ENCODE measurements around the gene MINAR1. TPM values are rescaled to one million over a fixed set of nuclear protein-coding genes. Genes with fewer than 3 reads are reported as not detected.

MINAR1 gene
- total RNA-seq (2021), result 0.78 to 1.4 TPM (median 0.80 TPM) in 3 replicates
- Bru-seq, nascent RNA, result percentile 35 among the genes with signal in this experiment
- long read RNA-seq, experiment 1, full-length matches to known transcripts, result 4 of 9 reads
- long read RNA-seq, experiment 1, partial matches to known transcripts, result 0 of 9 reads
- long read RNA-seq, experiment 1, other reads (novel, unspliced or antisense), result 5 of 9 reads
- long read RNA-seq, experiment 2, result 0 reads
- long read RNA-seq, experiment 3, result 0 reads

GRCh38 chr15:79431636-79432344 lies at the start of gene MINAR1:
TSS of gene MINAR1 (plus strand) at chr15:79432336. CDS start at chr15:79456148, 23,812 bp downstream.
- peak; percentile 47 for DNase-seq (ENCODE audit: low spot score)
- no peak within 1 kb of the TSS for H3K27ac Mint-ChIP-seq
- H3K9me3 Mint-ChIP-seq, result no peaks in the 10 kb centered on the region
- H3K4me3 Mint-ChIP-seq, result peak within 1 kb of the TSS; percentile 82
- peaks cover 77% of the 10 kb centered on the region for H3K27me3 Mint-ChIP-seq (ENCODE audit: low read depth)
- 0 out of 2 replicates have a peak, but pooled peaks have one; percentile 5 for TF ChIP-seq USF2 (CRISPR knock-in tag; IDR thresholded peaks at IDR 0.05)
- TF ChIP-seq IRF1 (CRISPR knock-in tag; IDR thresholded peaks at IDR 0.05), result no peak
- peak; percentile 82 for TF ChIP-seq ZNF423 (CRISPR knock-in tag; IDR thresholded peaks at IDR 0.05)
- TF ChIP-seq ELF4 (CRISPR knock-in tag; IDR thresholded peaks at IDR 0.05; ENCODE audit: low read depth), result no peak
- no peak for TF ChIP-seq CREB1 (CRISPR knock-in tag; IDR thresholded peaks at IDR 0.05)
- TF ChIP-seq E2F4 (CRISPR knock-in tag; IDR thresholded peaks at IDR 0.05; ENCODE audit: borderline replicate concordance, low read depth), result peak; percentile 51; the same call in 1 of the 2 replicates
- TF ChIP-seq KAT7 (CRISPR knock-in tag; IDR thresholded peaks at IDR 0.05; ENCODE audit: borderline replicate concordance), result peak; percentile 56; the same call in 1 of the 2 replicates
- peak; percentile 30; the same call in 1 of the 2 replicates for TF ChIP-seq ZNF263 (CRISPR knock-in tag; IDR thresholded peaks at IDR 0.05; ENCODE audit: low read depth)
- TF ChIP-seq SMAD4 (CRISPR knock-in tag; IDR thresholded peaks at IDR 0.05), result no peak
- TF ChIP-seq NR3C1 (CRISPR knock-in tag; conservative IDR thresholded peaks at IDR 0.05; ENCODE audit: low read depth), result no peak
- TF ChIP-seq ZNF532 (CRISPR knock-in tag; IDR thresholded peaks at IDR 0.05; ENCODE audit: borderline replicate concordance), result no peak
- TF ChIP-seq CDX4 (CRISPR knock-in tag; IDR thresholded peaks at IDR 0.05; ENCODE audit: borderline replicate concordance), result no peak
- no peak for TF ChIP-seq ZNF219 (CRISPR knock-in tag; IDR thresholded peaks at IDR 0.05; ENCODE audit: borderline replicate concordance)
- no peak for TF ChIP-seq ZNF416 (CRISPR knock-in tag; IDR thresholded peaks at IDR 0.05)
- TF ChIP-seq ZNF121 (CRISPR knock-in tag; IDR thresholded peaks at IDR 0.05), result peak; percentile 100
- TF ChIP-seq HMGXB4 (CRISPR knock-in tag; IDR thresholded peaks at IDR 0.05), result peak; percentile 60; the same call in 1 of the 2 replicates
- TF ChIP-seq SP1 (CRISPR knock-in tag; conservative IDR thresholded peaks at IDR 0.05), result 0 out of 2 replicates have a peak, but pooled peaks have one; percentile 45
- TF ChIP-seq MXD4 (CRISPR knock-in tag; IDR thresholded peaks at IDR 0.05; ENCODE audit: borderline replicate concordance), result no peak
- TF ChIP-seq JAZF1 (CRISPR knock-in tag; IDR thresholded peaks at IDR 0.05), result no peak
- H3K4me1 Mint-ChIP-seq, result peaks cover 45% of the 10 kb centered on the region
- CTCF ChIA-PET, result interaction anchor here (0.7 to 5.9 kb wide), 13 partner anchors 12 to 422 kb away, joined by 3 to 72 read pairs (median 6); partner anchors contain the start of gene TMED3
- POLR2A ChIA-PET, result no interaction called here
- peak; percentile 56 for ATAC-seq
- H3K36me3 Mint-ChIP-seq, result no peaks in the 10 kb centered on the region

Measured in WTC11 (cell line).